ENCODE data around the gene HACD1. TPM values are rescaled to one million over a fixed set of nuclear protein-coding genes. Genes with fewer than 3 reads are reported as not detected.

HACD1 gene
- polyA plus RNA-seq, 1 experiment, result 45.4 TPM

DNA sequence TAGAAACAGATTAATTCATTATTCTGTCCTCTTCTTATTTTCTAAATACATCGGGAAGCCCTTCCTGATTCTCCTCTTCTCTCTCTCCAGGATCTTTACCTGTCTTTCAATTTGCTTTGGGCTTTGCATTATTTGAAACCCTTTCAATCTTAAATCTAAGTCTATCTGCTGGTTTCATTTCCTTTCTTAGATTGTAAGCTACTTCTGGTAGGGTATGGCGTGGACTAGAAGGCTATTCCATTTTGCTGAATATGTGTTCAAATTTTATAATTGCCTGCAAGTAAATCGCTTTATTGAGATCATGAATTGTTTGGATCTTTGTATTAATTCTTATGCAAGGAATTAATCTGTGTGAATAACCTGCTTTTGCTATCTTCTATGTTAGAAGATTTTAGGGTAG lies 37.8 kb upstream of the HACD1 start:
- no peak overlapping the region for H3K4me3 ChIP-seq (ENCODE audit: low read depth, low read length)
- H3K36me3 ChIP-seq (ENCODE audit: control insufficient read depth, insufficient read depth, low read length), result no peaks in the 10 kb centered on the region
- H3K27me3 ChIP-seq (ENCODE audit: control insufficient read depth, insufficient read depth, low read length), result no peaks in the 10 kb centered on the region
- ChIA-PET CTCF (interaction anchor here (0.7 kb wide), 1 partner anchor 58 kb away, joined by 3 read pairs; no protein-coding TSS in a partner anchor), POLR2A (interaction anchor here (0.6 kb wide), 1 partner anchor 11 kb away, joined by 4 read pairs; no protein-coding TSS in a partner anchor)
- TF ChIP-seq, protein P1, sequence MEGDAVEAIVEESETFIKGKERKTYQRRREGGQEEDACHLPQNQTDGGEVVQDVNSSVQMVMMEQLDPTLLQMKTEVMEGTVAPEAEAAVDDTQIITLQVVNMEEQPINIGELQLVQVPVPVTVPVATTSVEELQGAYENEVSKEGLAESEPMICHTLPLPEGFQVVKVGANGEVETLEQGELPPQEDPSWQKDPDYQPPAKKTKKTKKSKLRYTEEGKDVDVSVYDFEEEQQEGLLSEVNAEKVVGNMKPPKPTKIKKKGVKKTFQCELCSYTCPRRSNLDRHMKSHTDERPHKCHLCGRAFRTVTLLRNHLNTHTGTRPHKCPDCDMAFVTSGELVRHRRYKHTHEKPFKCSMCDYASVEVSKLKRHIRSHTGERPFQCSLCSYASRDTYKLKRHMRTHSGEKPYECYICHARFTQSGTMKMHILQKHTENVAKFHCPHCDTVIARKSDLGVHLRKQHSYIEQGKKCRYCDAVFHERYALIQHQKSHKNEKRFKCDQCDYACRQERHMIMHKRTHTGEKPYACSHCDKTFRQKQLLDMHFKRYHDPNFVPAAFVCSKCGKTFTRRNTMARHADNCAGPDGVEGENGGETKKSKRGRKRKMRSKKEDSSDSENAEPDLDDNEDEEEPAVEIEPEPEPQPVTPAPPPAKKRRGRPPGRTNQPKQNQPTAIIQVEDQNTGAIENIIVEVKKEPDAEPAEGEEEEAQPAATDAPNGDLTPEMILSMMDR (IDR thresholded peaks at IDR 0.05; ENCODE audit: insufficient read depth, low read depth, low read length), result no peak
- no peak for DNase-seq (ENCODE audit: low read depth)

DNA sequence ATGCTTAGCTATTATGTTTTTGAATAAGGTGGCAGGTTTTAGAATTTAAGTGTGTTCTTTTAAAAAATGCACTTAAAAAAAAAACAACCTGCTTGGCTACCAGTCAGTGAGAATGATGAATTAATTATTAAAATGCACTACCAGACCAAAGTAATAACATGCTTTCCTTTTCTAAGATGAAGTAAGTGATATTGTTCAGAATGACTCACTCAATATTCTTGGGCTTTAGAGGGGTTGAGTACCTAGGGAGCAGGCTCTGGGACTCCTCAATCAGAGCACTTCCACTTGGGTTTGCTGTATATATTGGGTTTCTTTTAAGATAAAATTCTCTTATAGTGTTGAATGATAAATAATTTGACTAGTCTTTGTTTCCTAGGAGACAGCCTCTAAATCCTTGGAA lies 35.4 kb upstream of the HACD1 start:
- Histone ChIP-seq H3K36me3 (ENCODE audit: control insufficient read depth, insufficient read depth, low read length) (no peaks in the 10 kb centered on the region; the same call in 1 of the 2 replicates), H3K27me3 (ENCODE audit: control insufficient read depth, insufficient read depth, low read length) (no peaks in the 10 kb centered on the region), H3K4me3 (ENCODE audit: low read depth, low read length) (no peak overlapping the region)
- POLR2A ChIA-PET, result no interaction called here
- CTCF ChIA-PET, result interaction anchor here (1.5 kb wide), 1 partner anchor 9 kb away, joined by 4 read pairs; the partner anchor contains the start of gene STAM
- DNase-seq (ENCODE audit: low read depth), result no peak
- TF ChIP-seq, protein P1 (IDR thresholded peaks at IDR 0.05; ENCODE audit: insufficient read depth, low read depth, low read length), result no peak

GRCh38 chr10:17651896-17652295 lies 34.7 kb upstream of the HACD1 start:
- TF ChIP-seq, protein P1 (IDR thresholded peaks at IDR 0.05; ENCODE audit: insufficient read depth, low read depth, low read length), result no peak
- no peak overlapping the region for H3K4me3 ChIP-seq (ENCODE audit: low read depth, low read length)
- DNase-seq (ENCODE audit: low read depth), result no peak
- H3K27me3 ChIP-seq (ENCODE audit: control insufficient read depth, insufficient read depth, low read length), result no peaks in the 10 kb centered on the region
- H3K36me3 ChIP-seq (ENCODE audit: control insufficient read depth, insufficient read depth, low read length), result no peaks in the 10 kb centered on the region; the same call in 1 of the 2 replicates
- POLR2A ChIA-PET, result no interaction called here
- CTCF ChIA-PET, result no interaction called here

GRCh38 chr10:17650416-17650815 lies 33.2 kb upstream of the HACD1 start:
- Histone ChIP-seq H3K4me3 (ENCODE audit: low read depth, low read length) (no peak overlapping the region), H3K27me3 (ENCODE audit: control insufficient read depth, insufficient read depth, low read length) (no peaks in the 10 kb centered on the region), H3K36me3 (ENCODE audit: control insufficient read depth, insufficient read depth, low read length) (no peaks in the 10 kb centered on the region; the same call in 1 of the 2 replicates)
- POLR2A ChIA-PET, result no interaction called here
- no peak for DNase-seq (ENCODE audit: low read depth)
- CTCF ChIA-PET, result no interaction called here
- TF ChIP-seq, protein P1 (IDR thresholded peaks at IDR 0.05; ENCODE audit: insufficient read depth, low read depth, low read length), result no peak

- DNase-seq (ENCODE audit: low read depth), result no peak
- Histone ChIP-seq H3K27me3 (ENCODE audit: control insufficient read depth, insufficient read depth, low read length) (no peaks in the 10 kb centered on the region), H3K36me3 (ENCODE audit: control insufficient read depth, insufficient read depth, low read length) (no peaks in the 10 kb centered on the region; the same call in 1 of the 2 replicates), H3K4me3 (ENCODE audit: low read depth, low read length) (no peak overlapping the region)
- POLR2A ChIA-PET, result no interaction called here
- TF ChIP-seq, protein P1 (IDR thresholded peaks at IDR 0.05; ENCODE audit: insufficient read depth, low read depth, low read length), result no peak
- CTCF ChIA-PET, result no interaction called here
Observed at GRCh38 chr10:17649836-17650235, 32.7 kb upstream of the HACD1 start.

Data from BJ (cell line).